H1 (cell line): ENCODE measurements around the gene HMGCL. TPM values are rescaled to one million over a fixed set of nuclear protein-coding genes. Genes with fewer than 3 reads are reported as not detected.
A peak's percentile ranks its signal among the peaks of the same experiment; 100 is the strongest.

Experiments
- BCL11A ChIP-seq, 2 experiments: IDR thresholded peaks; one replicate each; pipeline ENCODE4 v1.6.1; 2011; ENCODE audit warnings: low read depth in 2 of 2, low read length in 2 of 2, mild to moderate bottlenecking in 2 of 2
- CEBPB ChIP-seq: IDR thresholded peaks from 2 replicates; pipeline ENCODE4 v1.6.1; 2012; ENCODE audit warnings: low read depth, low read length
- CTBP2 ChIP-seq: IDR thresholded peaks from 2 replicates; pipeline ENCODE4 v1.7.0; 2011; ENCODE audit warnings: borderline replicate concordance, mild to moderate bottlenecking, moderate library complexity, mixed read lengths, low read length; ENCODE audit not compliant: insufficient read depth, insufficient read length
- EZH2 ChIP-seq: fragments of 200-600 bp; sonication (generic); IDR thresholded peaks from 2 replicates; pipeline ENCODE4 v1.7.1; 2012; ENCODE audit warnings: low read depth, mild to moderate bottlenecking, moderate library complexity, low read length, inconsistent platforms; ENCODE audit not compliant: severe bottlenecking
- GTF2F1 ChIP-seq: IDR thresholded peaks from 2 replicates; pipeline ENCODE4 v1.6.1; 2012; ENCODE audit warnings: low read depth, low read length, improper control_type of control experiment, borderline replicate concordance
- HDAC2 ChIP-seq, 2 experiments: fragments of 300-600 bp in 1 of 2; sonication (generic) in 1 of 2; IDR thresholded peaks; 2 replicates each; pipeline ENCODE4 v1.6.1; 2011 to 2012; ENCODE audit warnings: low read depth in 2 of 2, low read length in 2 of 2, mild to moderate bottlenecking in 2 of 2, moderate library complexity in 2 of 2, borderline replicate concordance in 1 of 2, inconsistent platforms in 1 of 2
- NANOG ChIP-seq: IDR thresholded peaks from 2 replicates; pipeline ENCODE4 v1.6.1; 2011; ENCODE audit warnings: low read length, low read depth, mild to moderate bottlenecking, inconsistent platforms; ENCODE audit not compliant: insufficient read depth, poor library complexity, severe bottlenecking
- NRF1 ChIP-seq: IDR thresholded peaks from 2 replicates; pipeline ENCODE4 v1.6.1; 2011; ENCODE audit warnings: mild to moderate bottlenecking, low read depth, low read length, improper control_type of control experiment
- POLR2A ChIP-seq, 2 experiments: IDR thresholded peaks; 1 replicate in 1 of 2; 2 replicates in 1 of 2; pipeline ENCODE4 v1.6.1; 2011; ENCODE audit warnings: low read depth in 2 of 2, low read length in 2 of 2, mild to moderate bottlenecking in 2 of 2; ENCODE audit errors: control extremely low read depth in 1 of 2
- RFX5 ChIP-seq: IDR thresholded peaks from 2 replicates; pipeline ENCODE4 v1.6.1; 2011; ENCODE audit warnings: low read depth, low read length, improper control_type of control experiment, borderline replicate concordance
- SP2 ChIP-seq: IDR thresholded peaks from 2 replicates; pipeline ENCODE4 v1.6.1; 2012; ENCODE audit warnings: mild to moderate bottlenecking, low read length, inconsistent platforms
- SP4 ChIP-seq: IDR thresholded peaks from 2 replicates; pipeline ENCODE4 v1.6.1; 2012; ENCODE audit warnings: low read length, inconsistent platforms
- SRF ChIP-seq: IDR thresholded peaks from 2 replicates; pipeline ENCODE4 v1.6.1; 2011; ENCODE audit warnings: mild to moderate bottlenecking, low read depth, low read length, moderate library complexity
- TAF1 ChIP-seq: IDR thresholded peaks from 2 replicates; pipeline ENCODE4 v1.6.1; 2011; ENCODE audit warnings: mild to moderate bottlenecking, low read depth, low read length
- TBP ChIP-seq: IDR thresholded peaks from 2 replicates; pipeline ENCODE4 v1.6.1; 2011; ENCODE audit warnings: low read depth, low read length, improper control_type of control experiment
- YY1 ChIP-seq: IDR thresholded peaks from 2 replicates; pipeline ENCODE4 v1.6.1; 2011; ENCODE audit warnings: low read depth, mild to moderate bottlenecking, low read length
- polyA plus RNA-seq, 7 experiments: library from polyadenylated mRNA; depleted of rRNA in 3 of 7; stranded (reverse) in 5 of 7; unstranded in 2 of 7; fragments of >200 nt in 5 of 7; fragments of 200-250 nt in 2 of 7; gene quantifications; 1 replicate in 5 of 7; 2 replicates in 1 of 7; 4 replicates in 1 of 7; pipeline versions ENCODE4 v1.2.1 to v1.2.3, GENCODE V29; 2011 to 2013; ENCODE audit warnings: missing spikeins in 2 of 7, mixed read lengths in 2 of 7
- total RNA-seq: library from RNA; stranded (reverse); fragmentation: NEBNext Ultra II Directional; extraction: Animal tissue kit (Norgen Biotek cat#: 25700); gene quantifications from 2 replicates; pipeline ENCODE4 v1.2.1, GENCODE V29; 2021
- TF ChIP-seq, protein P1 (sequence below): IDR thresholded peaks from 2 replicates; pipeline ENCODE4 v1.6.1; 2011; ENCODE audit warnings: low read depth, mild to moderate bottlenecking, low read length; ENCODE audit not compliant: insufficient read depth

The HMGCL gene
- total and polyA plus RNA-seq, 2 of the 8 experiments (the other 6 are each of a cell fraction or from before 2014, with no cell fraction given): 13.7 to 19.5 TPM

DNA sequence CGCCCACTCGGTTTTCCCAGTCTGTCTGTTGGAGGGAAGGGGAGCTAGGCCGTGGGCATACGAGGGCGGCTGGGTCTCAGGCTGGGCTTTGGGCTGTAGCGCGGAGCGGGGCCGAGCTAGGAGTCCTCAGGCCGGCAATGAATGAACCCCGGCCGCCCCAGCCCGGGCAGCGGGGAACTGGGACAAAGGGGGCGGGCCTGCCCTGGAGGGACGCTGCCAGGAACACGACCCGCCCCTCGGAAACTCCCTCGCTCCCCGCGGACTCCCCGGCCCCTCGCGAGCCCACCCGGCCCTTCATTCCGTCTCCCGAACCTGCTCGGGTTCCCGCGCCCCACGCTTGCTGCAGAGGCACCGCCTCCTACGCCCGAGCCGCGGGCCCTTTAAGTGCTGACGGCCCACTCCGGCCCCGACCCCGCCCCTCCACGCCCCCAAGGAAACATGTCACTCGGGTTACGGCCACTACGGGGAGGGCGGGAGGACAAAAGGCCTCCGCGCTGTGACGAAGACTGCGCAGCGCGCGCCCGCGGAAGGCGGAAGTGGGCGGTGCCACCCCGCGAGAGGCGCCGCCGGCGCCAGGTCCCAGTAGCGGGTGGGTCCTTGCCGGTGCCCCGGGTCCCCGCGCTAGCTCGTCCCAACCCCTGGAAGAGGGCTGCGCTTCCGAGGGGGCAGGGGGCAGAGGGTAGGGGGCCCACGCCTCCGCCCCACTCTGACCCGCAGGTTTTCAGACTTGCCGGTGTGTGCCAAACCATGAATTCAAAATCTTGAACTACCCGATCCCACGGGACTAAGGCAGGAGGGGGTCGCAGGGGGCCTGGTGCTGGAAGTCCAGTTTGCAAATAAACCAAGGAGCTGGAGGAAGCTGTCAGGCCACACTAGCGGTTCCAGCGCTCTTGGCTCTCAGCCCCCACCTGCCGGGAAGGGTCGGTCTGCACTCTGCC lies 24.6 kb downstream of the HMGCL start, which contains the start of gene GALE (continued):
- TF ChIP-seq CTBP2 (no peak), NANOG (no peak), SRF (no peak), CEBPB (no peak), POLR2A (IDR thresholded peaks at IDR 0.05; ENCODE audit: control extremely low read depth in 1 of 2, low read depth in 2 of 2, low read length in 2 of 2) (no peak), TBP (no peak), EZH2 (no peak), BCL11A (IDR thresholded peaks at IDR 0.05; ENCODE audit: low read depth in 2 of 2, low read length in 2 of 2) (no peak), YY1 (no peak), NRF1 (no peak), SP4 (no peak), RFX5 (no peak), SP2 (no peak), GTF2F1 (no peak), HDAC2 (IDR thresholded peaks at IDR 0.05; ENCODE audit: borderline replicate concordance in 1 of 2, low read depth in 2 of 2, low read length in 2 of 2) (peak; percentile 21 to 75; a peak in 3 of 4 replicates), TAF1 (peak; percentile 23; the same call in 1 of the 2 replicates)
- TF ChIP-seq, protein P1, sequence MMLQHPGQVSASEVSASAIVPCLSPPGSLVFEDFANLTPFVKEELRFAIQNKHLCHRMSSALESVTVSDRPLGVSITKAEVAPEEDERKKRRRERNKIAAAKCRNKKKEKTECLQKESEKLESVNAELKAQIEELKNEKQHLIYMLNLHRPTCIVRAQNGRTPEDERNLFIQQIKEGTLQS: no peak
